ENCODE results near the gene ZNF541. TPM values are rescaled to one million over a fixed set of nuclear protein-coding genes. Genes with fewer than 3 reads are reported as not detected.

Gene ZNF541
- total and polyA plus RNA-seq, 2 experiments from 2014 or later, result 0.26 to 0.42 TPM

DNA sequence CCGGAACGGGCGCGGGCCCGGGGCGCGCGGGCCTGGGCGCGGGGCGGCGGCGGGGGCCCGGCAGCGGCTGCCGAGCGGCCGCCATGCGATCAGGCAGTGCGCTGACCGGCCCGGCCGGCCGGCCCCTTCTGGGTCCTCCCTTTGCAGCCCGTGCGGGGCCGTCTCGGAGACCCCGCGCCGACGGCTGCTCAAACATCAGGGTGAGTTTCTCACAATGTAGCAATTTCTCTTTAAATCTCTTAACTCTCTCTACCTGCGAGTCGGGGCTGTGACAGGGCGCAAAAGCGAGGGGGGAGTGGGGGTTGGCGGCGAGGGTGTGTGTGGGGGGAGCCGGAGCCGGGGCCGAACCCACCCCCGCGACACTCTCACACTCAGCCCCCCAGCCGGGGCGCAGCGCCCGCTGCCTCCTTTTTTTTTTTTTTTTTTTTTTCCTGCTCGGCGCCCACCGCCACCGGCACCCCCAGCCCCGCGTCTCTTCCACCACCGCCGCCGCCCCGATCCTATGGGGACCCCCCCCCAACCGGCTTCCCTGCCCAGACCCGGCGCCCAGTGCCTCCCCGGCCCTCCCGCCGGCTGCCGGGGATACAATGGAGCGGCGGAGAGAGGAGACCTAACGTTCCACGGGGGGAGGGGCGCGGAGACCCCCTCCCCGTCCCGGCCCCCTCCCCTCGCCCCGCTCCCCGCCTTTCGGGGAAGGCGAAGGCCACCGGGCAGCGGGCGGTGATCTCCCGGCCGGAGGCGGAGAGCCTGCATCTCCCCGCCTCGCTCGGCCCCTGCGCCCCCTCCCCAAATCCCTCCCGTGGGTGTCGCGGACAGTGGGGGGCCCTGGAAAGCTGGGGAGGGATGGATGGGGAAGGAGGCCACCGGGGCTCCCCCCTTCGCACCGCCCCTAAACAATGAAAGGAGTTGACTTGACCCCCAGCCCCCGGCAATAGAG is 36.3 kb upstream of the ZNF541 start, which contains the start of gene BICRA:
BICRA (plus strand) TSS at position 166 of the 937 bp plus-strand sequence. CDS start 64,441 bp downstream, outside the sequence.
- peaks cover 11% of the 10 kb centered on the region; the same call in 2 of the 3 replicates for H3K36me3 Mint-ChIP-seq (ENCODE audit: low read depth)
- Histone ChIP-seq H3K79me2 (replicated peaks; ENCODE audit: insufficient read depth) (peaks cover 60% of the 10 kb centered on the region), H2AFZ (no peak within 1 kb of the TSS), H3K9me2 (ENCODE audit: insufficient read depth) (peaks cover 2% of the 10 kb centered on the region; the same call in 1 of the 2 replicates), H3K4me3 (peak within 1 kb of the TSS; percentile 99), H3K27me3 (ENCODE audit: insufficient read depth) (no peaks in the 10 kb centered on the region), H3K4me1 (ENCODE audit: insufficient read depth) (peaks cover 37% of the 10 kb centered on the region), H3K4me2 (peak within 1 kb of the TSS; percentile 94), H3K36me3 (ENCODE audit: insufficient read depth) (no peaks in the 10 kb centered on the region; the same call in 1 of the 2 replicates), H3K27ac (ENCODE audit: low read depth) (peak within 1 kb of the TSS; percentile 97), H4K20me1 (replicated peaks; ENCODE audit: insufficient read depth) (peaks cover 7% of the 10 kb centered on the region), H3F3A (replicated peaks; ENCODE audit: low read depth) (peaks cover 22% of the 10 kb centered on the region)
- no peaks in the 10 kb centered on the region; the same call in 2 of the 3 replicates for H3K9me3 Mint-ChIP-seq
- peaks cover 36% of the 10 kb centered on the region for H3K4me1 Mint-ChIP-seq
- H3K4me3 Mint-ChIP-seq, result peak within 1 kb of the TSS; percentile 93
- DNase-seq (ENCODE audit: low spot score) (peak; percentile 92), ATAC-seq (peak; percentile 15)
- TF ChIP-seq CTCF (conservative IDR thresholded peaks at IDR 0.05; ENCODE audit: low read depth in 2 of 2), result no peak
- TF ChIP-seq ZNF114 (CRISPR knock-in tag; IDR thresholded peaks at IDR 0.05), result no peak
- TF ChIP-seq ETS1 (IDR thresholded peaks at IDR 0.05), result no peak
- no peak for TF ChIP-seq POLR2AphosphoS5 (IDR thresholded peaks at IDR 0.05; ENCODE audit: low read depth)
- no peak for TF ChIP-seq CREB1 (CRISPR knock-in tag; IDR thresholded peaks at IDR 0.05; ENCODE audit: low read depth)
- no peak for TF ChIP-seq ZNF331 (CRISPR knock-in tag; IDR thresholded peaks at IDR 0.05; ENCODE audit: low read depth)
- no peak for TF ChIP-seq JUNB (IDR thresholded peaks at IDR 0.05; ENCODE audit: unreplicated experiment)
- TF ChIP-seq ZNF462 (CRISPR knock-in tag; IDR thresholded peaks at IDR 0.05), result no peak
- TF ChIP-seq EZH2 (IDR thresholded peaks at IDR 0.05; ENCODE audit: low read depth, unreplicated experiment), result no peak
- TF ChIP-seq NANOG (IDR thresholded peaks at IDR 0.05; ENCODE audit: borderline replicate concordance), result no peak
- no peak for TF ChIP-seq REST (IDR thresholded peaks at IDR 0.05; ENCODE audit: unreplicated experiment)
- TF ChIP-seq EZH2phosphoT487 (IDR thresholded peaks at IDR 0.05; ENCODE audit: unreplicated experiment), result no peak
- no peak for TF ChIP-seq STAT1 (IDR thresholded peaks at IDR 0.05; ENCODE audit: unreplicated experiment)
- peaks cover 15% of the 10 kb centered on the region for H3K27me3 Mint-ChIP-seq (ENCODE audit: insufficient read depth, low read depth, poor library complexity)
- peak within 1 kb of the TSS; percentile 97 for H3K27ac Mint-ChIP-seq

Data from GM23338 (cell line).